ENCODE data around the gene FAM118A.

DNA sequence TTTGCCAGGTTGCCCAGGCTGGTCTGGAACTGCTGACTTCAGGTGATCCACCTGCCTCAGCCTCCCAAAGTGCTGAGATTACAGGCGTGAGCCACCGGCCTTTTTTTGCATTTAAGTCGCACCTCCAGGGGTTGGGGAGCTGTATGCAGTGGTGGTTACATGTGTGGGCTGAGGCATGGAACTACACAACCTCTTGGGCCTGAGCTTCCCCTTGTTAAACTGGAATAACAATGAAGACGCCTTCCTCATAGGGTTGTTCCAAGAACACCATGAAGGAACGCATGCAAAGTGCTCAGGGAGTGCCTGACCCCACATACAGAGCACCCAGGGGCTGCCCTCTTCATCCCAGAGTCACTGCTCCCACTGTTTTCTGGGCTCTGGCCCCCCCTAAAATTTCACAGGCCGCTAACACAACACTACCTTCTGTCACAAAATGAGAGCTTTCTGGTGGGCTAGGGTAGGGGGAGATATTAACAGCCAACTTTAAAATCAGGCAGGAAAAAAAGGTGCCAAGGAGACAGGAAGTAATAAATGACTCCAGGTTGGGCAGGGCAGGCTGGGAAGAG is 1.3 kb upstream of the FAM118A start:
- TF ChIP-seq, protein P1, sequence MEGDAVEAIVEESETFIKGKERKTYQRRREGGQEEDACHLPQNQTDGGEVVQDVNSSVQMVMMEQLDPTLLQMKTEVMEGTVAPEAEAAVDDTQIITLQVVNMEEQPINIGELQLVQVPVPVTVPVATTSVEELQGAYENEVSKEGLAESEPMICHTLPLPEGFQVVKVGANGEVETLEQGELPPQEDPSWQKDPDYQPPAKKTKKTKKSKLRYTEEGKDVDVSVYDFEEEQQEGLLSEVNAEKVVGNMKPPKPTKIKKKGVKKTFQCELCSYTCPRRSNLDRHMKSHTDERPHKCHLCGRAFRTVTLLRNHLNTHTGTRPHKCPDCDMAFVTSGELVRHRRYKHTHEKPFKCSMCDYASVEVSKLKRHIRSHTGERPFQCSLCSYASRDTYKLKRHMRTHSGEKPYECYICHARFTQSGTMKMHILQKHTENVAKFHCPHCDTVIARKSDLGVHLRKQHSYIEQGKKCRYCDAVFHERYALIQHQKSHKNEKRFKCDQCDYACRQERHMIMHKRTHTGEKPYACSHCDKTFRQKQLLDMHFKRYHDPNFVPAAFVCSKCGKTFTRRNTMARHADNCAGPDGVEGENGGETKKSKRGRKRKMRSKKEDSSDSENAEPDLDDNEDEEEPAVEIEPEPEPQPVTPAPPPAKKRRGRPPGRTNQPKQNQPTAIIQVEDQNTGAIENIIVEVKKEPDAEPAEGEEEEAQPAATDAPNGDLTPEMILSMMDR (IDR thresholded peaks at IDR 0.05; ENCODE audit: insufficient read depth, low read depth, low read length), result no peak
- no peak for TF ChIP-seq EZH2 (IDR thresholded peaks at IDR 0.05; ENCODE audit: insufficient read depth, low read length)

All from astrocyte (in vitro differentiated cells and primary cell).